HepG2 (cell line): ENCODE results near the gene VPS37D. TPM values are rescaled to one million over a fixed set of nuclear protein-coding genes. Genes with fewer than 3 reads are reported as not detected.

Experiments
- ATAC-seq: fragments of 200-7000 bp; cut with Tn5 transposase; 3 replicates; pipeline ENCODE4 v1.9.1; 2020; ENCODE audit warnings: mild to moderate bottlenecking, moderate library complexity
- BruUV-seq: library from RNA; stranded (reverse); fragments of 400-500 nt; replicated peaks from 2 replicates; lab custom pipeline; 2021; lab: Mats Ljungman, UMichigan
- CTCF ChIA-PET: fragments of 300-600 bp; formaldehyde crosslinking; extraction: SDS; loops from one replicate; lab custom pipeline; 2021; ENCODE audit warnings: low total read pairs, inconsistent platforms, low intra/inter-chr PET ratio; lab: Yijun Ruan, JAX
- POLR2A ChIA-PET: fragments of 350-600 bp; sonication (Branson Sonifier 250); formaldehyde crosslinking; loops from one replicate; lab custom pipeline; 2020; ENCODE audit warnings: antibody characterized with exemption, inconsistent platforms; lab: Yijun Ruan, JAX
- DNase-seq: peaks from one replicate; pipeline ENCODE4 v3.0.0-alpha.2; 2015; ENCODE audit warnings: low spot score
- FAIRE-seq: peaks from 3 replicates; lab custom pipeline; 2011; peaks lifted over from hg19 to GRCh38; lab: Jason Lieb, UNC
- H2AFZ ChIP-seq: one replicate; pipeline ENCODE4 v1.6.1; 2011; ENCODE audit warnings: low read length, inconsistent platforms
- H3K27ac ChIP-seq: fragments of 300-600 bp; 3 replicates; pipeline ENCODE4 v1.8.0; 2011; ENCODE audit warnings: mixed run types, mild to moderate bottlenecking, mixed read lengths, low read length, inconsistent platforms; ENCODE audit not compliant: insufficient read depth; ENCODE audit errors: extremely low read length
- H3K27me3 ChIP-seq, 2 experiments: fragments of 200-600 bp in 1 of 2; 2 replicates in 1 of 2; 3 replicates in 1 of 2; pipeline versions ENCODE4 v1.6.0 to v1.8.0; 2011; ENCODE audit warnings: low read length in 2 of 2, mild to moderate bottlenecking in 2 of 2, moderate library complexity in 2 of 2, inconsistent platforms in 1 of 2; ENCODE audit not compliant: insufficient read depth in 2 of 2, control insufficient read depth in 1 of 2
- H3K36me3 ChIP-seq, 2 experiments: fragments of 200-600 bp in 1 of 2; replicated peaks in 1 of 2; 2 replicates in 1 of 2; 3 replicates in 1 of 2; pipeline versions ENCODE4 v1.5.1 to v1.8.0; 2011; ENCODE audit warnings: low read length in 2 of 2, inconsistent platforms in 1 of 2; ENCODE audit not compliant: insufficient read depth in 2 of 2, control insufficient read depth in 1 of 2
- H3K4me1 ChIP-seq: 2 replicates; pipeline ENCODE4 v1.5.1; 2012; ENCODE audit warnings: low read length, inconsistent platforms; ENCODE audit not compliant: insufficient read depth
- H3K4me2 ChIP-seq: 2 replicates; pipeline ENCODE4 v1.6.0; 2011; ENCODE audit warnings: low read depth, low read length, inconsistent platforms
- H3K4me3 ChIP-seq, 3 experiments: fragments of 200-600 bp in 1 of 3; sonication (generic), shearing (Covaris generic) in 1 of 3; replicated peaks in 1 of 3; 2 replicates each; pipeline ENCODE4 v1.5.1; 2011 to 2016; ENCODE audit warnings: low read length in 3 of 3, inconsistent platforms in 2 of 3, low read depth in 2 of 3, mild to moderate bottlenecking in 2 of 3, control low read depth in 1 of 3, mixed read lengths in 1 of 3; ENCODE audit not compliant: insufficient read depth in 1 of 3
- H3K79me2 ChIP-seq: one replicate; pipeline ENCODE4 v1.6.1; 2011; ENCODE audit warnings: low read length, inconsistent platforms; ENCODE audit not compliant: insufficient read depth
- H3K9ac ChIP-seq: 2 replicates; pipeline ENCODE4 v1.6.0; 2011; ENCODE audit warnings: mild to moderate bottlenecking, low read depth, low read length, inconsistent platforms; ENCODE audit not compliant: insufficient read depth
- H3K9me3 ChIP-seq: 2 replicates; pipeline ENCODE4 v1.5.1; 2012; ENCODE audit warnings: mild to moderate bottlenecking, low read length
- H4K20me1 ChIP-seq: 2 replicates; pipeline ENCODE4 v1.6.0; 2011; ENCODE audit warnings: inconsistent platforms, mild to moderate bottlenecking, low read length, moderate library complexity; ENCODE audit not compliant: insufficient read depth
- CHD2 ChIP-seq: IDR thresholded peaks from 2 replicates; pipeline ENCODE4 v1.6.1; 2011; ENCODE audit warnings: low read depth, low read length, improper control_type of control experiment
- GABPA ChIP-seq, 2 experiments: IDR thresholded peaks; 2 replicates each; pipeline ENCODE4 v1.6.1; 2011 to 2016; ENCODE audit warnings: low read depth in 2 of 2, low read length in 1 of 2, missing biosample characterization in 1 of 2, missing genetic modification characterization in 1 of 2
- RFX1 ChIP-seq: fragments of 450-650 bp; IDR thresholded peaks from 2 replicates; pipeline ENCODE4 v1.6.1; 2017
- ZNF17 ChIP-seq: sonication (generic); formaldehyde crosslinking; IDR thresholded peaks from 2 replicates; pipeline ENCODE4 v1.5.0; 2020; ENCODE audit warnings: mild to moderate bottlenecking, missing genetic modification reagents
- ZNF274 ChIP-seq: sonication (generic); formaldehyde crosslinking; IDR thresholded peaks from 2 replicates; pipeline ENCODE4 v1.5.1; 2020; ENCODE audit warnings: mild to moderate bottlenecking, missing genetic modification reagents
- ZNF879 ChIP-seq: sonication (generic); formaldehyde crosslinking; IDR thresholded peaks from 2 replicates; pipeline ENCODE4 v1.8.1; 2023; ENCODE audit warnings: missing genetic modification reagents
- WGBS: methylation state at CpG from one replicate; pipeline ENCODE4 v1.1.6; 2017; ENCODE audit warnings: low lambda C conversion rate; 5-methylcytosine and 5-hydroxymethylcytosine counted together
- in situ Hi-C: cut with HindIII; loops from 2 replicates; pipeline ENCODE4 v1.10.0; 2017; ENCODE audit warnings: low pct_unique_long_range_greater_than_20kb; ENCODE audit not compliant: extremely low pct_ligation_motif_present
- intact Hi-C: fragments of 100-400 bp; cut with micrococcal nuclease; formaldehyde crosslinking; loops from one replicate; pipeline ENCODE4 v1.10.0; 2022; ENCODE audit not compliant: unreplicated experiment
- polyA plus RNA-seq, 8 experiments: library from polyadenylated mRNA; depleted of rRNA in 3 of 8; stranded (reverse) in 7 of 8; unstranded in 1 of 8; fragments of >200 nt; fragmentation: Illumina TruSeq in 4 of 8; extraction: Trizol in 4 of 8; gene quantifications; 2 replicates each; pipeline versions ENCODE4 v1.2.1 to v1.2.3, GENCODE V29; 2011 to 2016; ENCODE audit warnings: low read depth in 4 of 8, missing spikeins in 1 of 8, mixed read lengths in 1 of 8; ENCODE audit not compliant: insufficient read depth in 1 of 8
- total RNA-seq, 5 experiments: library from RNA; depleted of rRNA; stranded (reverse); fragments of >200 nt; fragmentation: Illumina TruSeq; extraction: Trizol; gene quantifications; 2 replicates each; pipeline ENCODE4 v1.2.3, GENCODE V29; 2016; ENCODE audit warnings: low read depth in 1 of 5
- TF ChIP-seq, protein P1 (sequence below): sonication (generic); formaldehyde crosslinking; IDR thresholded peaks from 2 replicates; pipeline ENCODE4 v1.4.0; 2020; ENCODE audit warnings: mild to moderate bottlenecking, missing genetic modification reagents, borderline replicate concordance
- TF ChIP-seq, protein P2 (sequence below): sonication (generic); formaldehyde crosslinking; IDR thresholded peaks from 2 replicates; pipeline ENCODE4 v1.4.0; 2020; ENCODE audit warnings: mild to moderate bottlenecking, missing genetic modification reagents

VPS37D gene
- total and polyA plus RNA-seq, 2 of the 13 experiments (the other 11 are each of a cell fraction or from before 2014, with no cell fraction given): 3.8 to 6.3 TPM

DNA sequence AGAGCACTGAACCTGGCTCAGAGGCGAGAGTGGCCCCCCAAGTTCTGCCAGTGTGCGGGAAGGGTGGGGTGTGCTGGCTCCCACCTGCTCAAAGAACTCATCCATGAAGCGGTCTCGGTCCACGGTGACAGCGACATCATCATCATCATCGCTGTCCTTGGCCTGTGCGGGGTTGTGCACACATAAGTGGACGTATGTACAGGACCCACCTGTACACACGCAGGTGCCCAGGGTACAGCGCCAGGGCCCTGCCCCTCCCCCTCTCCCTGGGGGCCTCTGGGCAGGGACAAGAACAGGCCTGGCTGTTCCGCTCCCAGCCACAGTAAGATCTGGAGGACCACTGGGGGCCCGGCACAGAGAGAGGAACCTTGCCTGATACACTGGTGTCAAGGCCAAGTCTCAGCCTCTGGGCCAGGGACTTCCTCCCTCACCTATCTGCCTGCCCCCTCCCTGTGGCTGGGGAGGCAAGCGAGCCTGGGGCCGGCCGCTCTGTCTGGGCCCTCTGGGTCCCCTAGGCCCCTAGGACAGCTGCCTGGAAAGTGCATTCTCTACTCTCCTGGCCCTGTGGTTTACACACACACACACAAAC is 41.4 kb downstream of the VPS37D start:
- FAIRE-seq: no peak
- Histone ChIP-seq H2AFZ (no peak overlapping the region), H4K20me1 (no peaks in the 10 kb centered on the region), H3K4me3 (no peak overlapping the region), H3K27me3 (no peaks in the 10 kb centered on the region), H3K4me1 (no peaks in the 10 kb centered on the region), H3K9me3 (no peaks in the 10 kb centered on the region), H3K9ac (no peak overlapping the region), H3K4me2 (no peak overlapping the region), H3K36me3 (peaks cover 0 to 3% of the 10 kb centered on the region in 2 experiments; a peak in 1 of 5 replicates), H3K27ac (no peak overlapping the region), H3K79me2 (no peaks in the 10 kb centered on the region)
- ChIA-PET CTCF (no interaction called here), POLR2A (no interaction called here)
- no peak for TF ChIP-seq ZNF274 (CRISPR knock-in tag)
- TF ChIP-seq ZNF17 (CRISPR knock-in tag): no peak
- TF ChIP-seq, protein P1, sequence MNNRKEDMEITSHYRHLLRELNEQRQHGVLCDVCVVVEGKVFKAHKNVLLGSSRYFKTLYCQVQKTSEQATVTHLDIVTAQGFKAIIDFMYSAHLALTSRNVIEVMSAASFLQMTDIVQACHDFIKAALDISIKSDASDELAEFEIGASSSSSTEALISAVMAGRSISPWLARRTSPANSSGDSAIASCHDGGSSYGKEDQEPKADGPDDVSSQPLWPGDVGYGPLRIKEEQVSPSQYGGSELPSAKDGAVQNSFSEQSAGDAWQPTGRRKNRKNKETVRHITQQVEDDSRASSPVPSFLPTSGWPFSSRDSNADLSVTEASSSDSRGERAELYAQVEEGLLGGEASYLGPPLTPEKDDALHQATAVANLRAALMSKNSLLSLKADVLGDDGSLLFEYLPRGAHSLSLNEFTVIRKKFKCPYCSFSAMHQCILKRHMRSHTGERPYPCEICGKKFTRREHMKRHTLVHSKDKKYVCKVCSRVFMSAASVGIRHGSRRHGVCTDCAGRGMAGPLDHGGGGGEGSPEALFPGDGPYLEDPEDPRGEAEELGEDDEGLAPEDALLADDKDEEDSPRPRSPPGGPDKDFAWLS (CRISPR knock-in tag): no peak
- TF ChIP-seq RFX1: no peak
- no peak for TF ChIP-seq ZNF879 (CRISPR knock-in tag)
- TF ChIP-seq CHD2: no peak
- no peak for TF ChIP-seq GABPA (IDR thresholded peaks at IDR 0.05; ENCODE audit: low read depth, low read length)
- TF ChIP-seq GABPA (CRISPR knock-in tag; IDR thresholded peaks at IDR 0.05; ENCODE audit: low read depth): no peak
- TF ChIP-seq, protein P2, sequence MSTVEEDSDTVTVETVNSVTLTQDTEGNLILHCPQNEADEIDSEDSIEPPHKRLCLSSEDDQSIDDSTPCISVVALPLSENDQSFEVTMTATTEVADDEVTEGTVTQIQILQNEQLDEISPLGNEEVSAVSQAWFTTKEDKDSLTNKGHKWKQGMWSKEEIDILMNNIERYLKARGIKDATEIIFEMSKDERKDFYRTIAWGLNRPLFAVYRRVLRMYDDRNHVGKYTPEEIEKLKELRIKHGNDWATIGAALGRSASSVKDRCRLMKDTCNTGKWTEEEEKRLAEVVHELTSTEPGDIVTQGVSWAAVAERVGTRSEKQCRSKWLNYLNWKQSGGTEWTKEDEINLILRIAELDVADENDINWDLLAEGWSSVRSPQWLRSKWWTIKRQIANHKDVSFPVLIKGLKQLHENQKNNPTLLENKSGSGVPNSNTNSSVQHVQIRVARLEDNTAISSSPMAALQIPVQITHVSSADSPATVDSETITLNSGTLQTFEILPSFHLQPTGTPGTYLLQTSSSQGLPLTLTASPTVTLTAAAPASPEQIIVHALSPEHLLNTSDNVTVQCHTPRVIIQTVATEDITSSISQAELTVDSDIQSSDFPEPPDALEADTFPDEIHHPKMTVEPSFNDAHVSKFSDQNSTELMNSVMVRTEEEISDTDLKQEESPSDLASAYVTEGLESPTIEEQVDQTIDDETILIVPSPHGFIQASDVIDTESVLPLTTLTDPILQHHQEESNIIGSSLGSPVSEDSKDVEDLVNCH (CRISPR knock-in tag): no peak
- no peak for ATAC-seq
- WGBS: 91% methylated on average over 9 of the region's 16 CpGs
- no TSS peak for BruUV-seq
- in situ Hi-C loops (no loop called here), intact Hi-C loops (no loop called here)
- DNase-seq: no peak
